Gastroesophageal sphincter (tissue), 3 donors: ENCODE data around the gene PSAP.

Source experiments
- EP300 ChIP-seq: sonication (generic); formaldehyde crosslinking; IDR thresholded peaks from one replicate; pipeline ENCODE4 v1.6.1; 2017; ENCODE audit warnings: antibody characterized with exemption, mild to moderate bottlenecking
- POLR2A ChIP-seq, 2 donors: fragments of 450-650 bp; IDR thresholded peaks; one replicate each; pipeline ENCODE4 v1.6.1; 2017; ENCODE audit warnings: antibody characterized with exemption in 2 of 2, mild to moderate bottlenecking in 2 of 2, moderate library complexity in 1 of 2
- POLR2AphosphoS5 ChIP-seq: sonication (generic); formaldehyde crosslinking; IDR thresholded peaks from one replicate; pipeline ENCODE4 v1.6.1; 2017; ENCODE audit warnings: antibody characterized with exemption
- TF ChIP-seq, protein P1 (sequence below), 4 experiments: fragments of 200-600 bp in 2 of 4; fragments of 450-650 bp in 2 of 4; sonication (generic) in 1 of 4; IDR thresholded peaks; one replicate each; pipeline ENCODE4 v1.5.1; 2017 to 2019; ENCODE audit warnings: antibody characterized with exemption in 4 of 4, mild to moderate bottlenecking in 2 of 4, moderate library complexity in 2 of 4

DNA sequence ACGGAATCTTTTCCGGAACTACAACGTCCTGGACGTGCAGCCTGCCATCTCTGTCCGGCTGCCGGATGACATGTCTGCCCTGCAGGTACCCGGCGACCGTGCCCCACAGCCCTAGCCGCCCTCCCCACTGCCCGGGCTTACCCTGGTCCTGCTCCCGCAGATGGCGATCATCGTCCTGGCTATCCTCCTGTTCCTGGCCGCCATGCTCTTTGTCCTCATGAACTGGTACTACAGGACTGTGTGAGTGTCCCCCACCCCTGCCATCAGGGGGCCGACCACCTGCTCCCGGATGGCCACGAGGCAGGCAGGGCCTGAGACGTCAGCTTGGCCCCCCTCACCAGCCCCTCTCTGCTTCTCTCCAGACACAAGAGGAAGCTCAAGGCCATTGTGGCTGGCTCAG is 39.7 kb downstream of the PSAP start:
- TF ChIP-seq, protein P1, sequence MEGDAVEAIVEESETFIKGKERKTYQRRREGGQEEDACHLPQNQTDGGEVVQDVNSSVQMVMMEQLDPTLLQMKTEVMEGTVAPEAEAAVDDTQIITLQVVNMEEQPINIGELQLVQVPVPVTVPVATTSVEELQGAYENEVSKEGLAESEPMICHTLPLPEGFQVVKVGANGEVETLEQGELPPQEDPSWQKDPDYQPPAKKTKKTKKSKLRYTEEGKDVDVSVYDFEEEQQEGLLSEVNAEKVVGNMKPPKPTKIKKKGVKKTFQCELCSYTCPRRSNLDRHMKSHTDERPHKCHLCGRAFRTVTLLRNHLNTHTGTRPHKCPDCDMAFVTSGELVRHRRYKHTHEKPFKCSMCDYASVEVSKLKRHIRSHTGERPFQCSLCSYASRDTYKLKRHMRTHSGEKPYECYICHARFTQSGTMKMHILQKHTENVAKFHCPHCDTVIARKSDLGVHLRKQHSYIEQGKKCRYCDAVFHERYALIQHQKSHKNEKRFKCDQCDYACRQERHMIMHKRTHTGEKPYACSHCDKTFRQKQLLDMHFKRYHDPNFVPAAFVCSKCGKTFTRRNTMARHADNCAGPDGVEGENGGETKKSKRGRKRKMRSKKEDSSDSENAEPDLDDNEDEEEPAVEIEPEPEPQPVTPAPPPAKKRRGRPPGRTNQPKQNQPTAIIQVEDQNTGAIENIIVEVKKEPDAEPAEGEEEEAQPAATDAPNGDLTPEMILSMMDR (IDR thresholded peaks at IDR 0.05): no peak
- TF ChIP-seq POLR2A (IDR thresholded peaks at IDR 0.05): no peak
- TF ChIP-seq POLR2AphosphoS5: no peak
- no peak for TF ChIP-seq EP300
